ENCODE data around the gene NRXN3.

The NRXN3 gene

GRCh38 chr14:79871136-79871535 lies 1701.0 kb downstream of the NRXN3 start:
- DNase-seq (ENCODE audit: low read depth in 2 of 2), result no peak

GRCh38 chr14:79878229-79878628 lies 1708.1 kb downstream of the NRXN3 start:
- DNase-seq (ENCODE audit: low read depth in 2 of 2), result no peak

GRCh38 chr14:79878785-79879184 lies 1708.6 kb downstream of the NRXN3 start:
- no peak for DNase-seq (ENCODE audit: low read depth in 2 of 2)

GRCh38 chr14:79881299-79881698 lies 1711.1 kb downstream of the NRXN3 start:
- DNase-seq (ENCODE audit: low read depth in 2 of 2), result no peak

- DNase-seq (ENCODE audit: low read depth in 2 of 2), result no peak
Observed at GRCh38 chr14:79890527-79890926, 1720.4 kb downstream of the NRXN3 start.

GRCh38 chr14:79896009-79896408 lies 1725.8 kb downstream of the NRXN3 start:
- no peak for DNase-seq (ENCODE audit: low read depth in 2 of 2)

- no peak for DNase-seq (ENCODE audit: low read depth in 2 of 2)
Observed at GRCh38 chr14:79899610-79900009, 1729.4 kb downstream of the NRXN3 start.

GRCh38 chr14:79904497-79904896 lies 1734.3 kb downstream of the NRXN3 start:
- DNase-seq (ENCODE audit: low read depth in 2 of 2), result no peak

- no peak for DNase-seq (ENCODE audit: low read depth in 2 of 2)
Observed at GRCh38 chr14:79906994-79907393, 1736.8 kb downstream of the NRXN3 start.

- no peak for DNase-seq (ENCODE audit: low read depth in 2 of 2)
Observed at GRCh38 chr14:79910086-79910485, 1739.9 kb downstream of the NRXN3 start.

GRCh38 chr14:79911744-79912143 lies 1741.6 kb downstream of the NRXN3 start:
- DNase-seq (ENCODE audit: low read depth in 2 of 2), result no peak

GRCh38 chr14:79914595-79914994 lies 1744.4 kb downstream of the NRXN3 start:
- no peak for DNase-seq (ENCODE audit: low read depth in 2 of 2)

GRCh38 chr14:79915406-79915805 lies 1745.2 kb downstream of the NRXN3 start:
- no peak for DNase-seq (ENCODE audit: low read depth in 2 of 2)

- DNase-seq (ENCODE audit: low read depth in 2 of 2), result no peak
Observed at GRCh38 chr14:79916281-79916680, 1746.1 kb downstream of the NRXN3 start.

- no peak for DNase-seq (ENCODE audit: low read depth in 2 of 2)
Observed at GRCh38 chr14:79916892-79917291, 1746.7 kb downstream of the NRXN3 start.
